GM12872 (cell line): ENCODE data around the gene LBX1.

Experiments
- CTCF ChIP-seq: IDR thresholded peaks from 3 replicates; pipeline ENCODE4 v1.5.1; 2011; ENCODE audit warnings: low read depth, mild to moderate bottlenecking, low read length, moderate library complexity; ENCODE audit not compliant: insufficient read depth

The LBX1 gene

GRCh38 chr10:101207026-101207425 is 22.2 kb downstream of the LBX1 start:
- TF ChIP-seq CTCF, result no peak

- no peak for TF ChIP-seq CTCF
Measured at GRCh38 chr10:101195921-101196320, 33.3 kb downstream of the LBX1 start.

DNA sequence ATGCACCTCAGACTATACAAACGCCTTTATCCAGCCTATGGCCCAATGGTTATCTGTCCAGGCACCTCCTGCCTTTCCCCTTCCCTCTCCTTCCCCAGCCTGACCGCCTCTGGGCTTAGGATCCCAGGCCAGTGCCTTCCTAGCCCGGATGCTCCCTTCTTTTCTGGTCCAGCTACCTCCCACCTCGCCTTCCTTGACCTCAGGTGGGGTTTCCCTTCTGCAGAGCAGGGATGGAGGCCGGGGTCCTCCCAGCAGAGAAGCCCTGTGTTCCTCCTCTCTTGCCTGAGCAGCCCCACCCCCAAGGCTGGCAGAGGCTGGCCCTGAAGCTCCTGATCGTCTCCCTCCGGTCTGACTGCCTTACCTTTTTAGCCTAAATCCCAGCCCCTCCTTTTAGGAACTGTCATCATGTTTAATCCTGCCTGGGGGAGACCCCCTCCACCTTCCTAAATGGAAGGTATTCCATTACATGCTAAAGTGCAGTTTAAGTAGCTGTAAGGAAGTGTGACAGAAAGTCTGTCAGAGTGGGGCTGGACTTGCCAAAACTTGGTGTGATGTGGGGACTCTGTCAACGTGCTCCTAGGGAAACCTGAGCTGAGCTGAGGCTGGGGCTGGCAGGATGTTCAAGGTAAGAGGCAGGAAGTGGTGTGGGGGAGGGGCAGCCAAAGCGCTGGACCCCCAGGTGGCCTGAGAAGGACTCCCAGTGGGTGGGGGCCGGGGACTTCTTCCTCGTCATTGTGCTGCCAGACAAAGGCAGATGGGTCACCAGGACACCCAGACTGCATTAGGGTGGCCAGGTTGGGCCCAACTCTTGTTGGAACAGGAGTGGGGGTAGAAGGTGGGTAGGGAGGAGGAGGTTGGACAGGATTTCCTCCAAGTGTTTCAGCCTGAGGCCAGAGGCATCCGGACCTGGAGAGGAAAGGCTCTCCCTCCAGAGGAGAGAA is 39.5 kb downstream of the LBX1 start:
- TF ChIP-seq CTCF, result no peak

- no peak for TF ChIP-seq CTCF
Measured at GRCh38 chr10:101188942-101189341, 40.3 kb downstream of the LBX1 start.

- no peak for TF ChIP-seq CTCF
Measured at GRCh38 chr10:101183458-101184183, 45.6 kb downstream of the LBX1 start.

DNA sequence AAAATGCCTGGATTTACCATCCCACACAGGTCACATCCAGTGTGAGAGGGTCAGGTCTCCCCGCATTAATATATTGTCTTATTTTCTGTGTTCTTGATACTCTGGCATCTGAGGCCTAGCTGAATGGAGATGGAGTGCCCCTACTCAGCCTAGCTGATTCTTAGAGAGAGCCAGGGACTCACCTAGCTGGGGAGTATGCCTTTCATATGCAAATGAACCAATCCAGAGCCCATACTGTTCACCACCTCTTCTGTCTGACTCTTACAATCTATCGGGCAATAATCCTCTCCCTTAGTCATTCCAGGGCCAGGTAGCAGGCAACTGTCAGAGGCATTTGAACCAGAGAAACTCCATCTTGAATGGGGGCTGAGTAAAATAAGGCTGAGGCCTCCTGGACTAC is 46.3 kb downstream of the LBX1 start:
- TF ChIP-seq CTCF, result no peak
